Endothelial cell of umbilical vein (primary cell): Measurements from ENCODE around the gene EVX2. TPM values are rescaled to one million over a fixed set of nuclear protein-coding genes. Genes with fewer than 3 reads are reported as not detected.

Experiments
- BruUV-seq: library from RNA; stranded (reverse); fragments of 400-500 nt; replicated peaks from 2 replicates; lab custom pipeline; 2021; lab: Mats Ljungman, UMichigan
- CTCF ChIA-PET: fragments of 300-600, 350-600 bp; sonication (Branson Sonifier 250); formaldehyde crosslinking; loops from one replicate; lab custom pipeline; 2021; ENCODE audit warnings: antibody characterized with exemption, inconsistent platforms; lab: Charles Lee
- POLR2A ChIA-PET: fragments of 300-600, 350-600 bp; sonication (Branson Sonifier 250); formaldehyde crosslinking; loops from one replicate; lab custom pipeline; 2021; ENCODE audit warnings: antibody characterized with exemption, inconsistent platforms; lab: Charles Lee
- DNase-seq: peaks from one replicate; pipeline ENCODE4 v3.0.0-alpha.2; 2011; ENCODE audit warnings: low read depth, low spot score
- FAIRE-seq: peaks from 2 replicates; lab custom pipeline; 2011; peaks lifted over from hg19 to GRCh38; lab: Jason Lieb, UNC
- H2AFZ ChIP-seq: 2 replicates; pipeline ENCODE4 v1.6.0; 2012; ENCODE audit warnings: low read depth, low read length, control low read depth, inconsistent platforms
- H3K27ac ChIP-seq: 2 replicates; pipeline ENCODE4 v1.5.1; 2011; ENCODE audit warnings: low read depth, mild to moderate bottlenecking, control low read depth, low read length, moderate library complexity; ENCODE audit not compliant: insufficient read depth
- H3K27me3 ChIP-seq, 2 experiments: 2 replicates each; pipeline versions ENCODE4 v1.6.0 to v1.6.1; 2011; ENCODE audit warnings: low read length in 2 of 2, mixed read lengths in 1 of 2; ENCODE audit not compliant: control insufficient read depth in 2 of 2, insufficient read depth in 2 of 2
- H3K36me3 ChIP-seq, 2 experiments: 2 replicates in 1 of 2; 3 replicates in 1 of 2; pipeline ENCODE4 v1.5.1; 2011; ENCODE audit warnings: low read length in 2 of 2, mild to moderate bottlenecking in 1 of 2, moderate library complexity in 1 of 2; ENCODE audit not compliant: control insufficient read depth in 2 of 2, insufficient read depth in 2 of 2; ENCODE audit errors: extremely low read depth in 1 of 2
- H3K4me1 ChIP-seq: 3 replicates; pipeline ENCODE4 v1.5.1; 2011; ENCODE audit warnings: mild to moderate bottlenecking, low read length; ENCODE audit not compliant: control insufficient read depth, insufficient read depth; ENCODE audit errors: extremely low read depth
- H3K4me2 ChIP-seq: 2 replicates; pipeline ENCODE4 v1.6.1; 2011; ENCODE audit warnings: low read length, control low read depth, mixed read lengths; ENCODE audit not compliant: insufficient read depth
- H3K4me3 ChIP-seq, 3 experiments: fragments of 200-600 bp in 1 of 3; sonication (generic), shearing (Covaris generic) in 1 of 3; replicated peaks in 1 of 3; 2 replicates each; pipeline ENCODE4 v1.5.1; 2011 to 2016; ENCODE audit warnings: control low read depth in 3 of 3, low read length in 3 of 3, mild to moderate bottlenecking in 2 of 3, inconsistent platforms in 1 of 3, low read depth in 1 of 3, moderate library complexity in 1 of 3; ENCODE audit not compliant: insufficient read depth in 1 of 3
- H3K79me2 ChIP-seq: 2 replicates; pipeline ENCODE4 v1.6.0; 2012; ENCODE audit warnings: low read length, inconsistent platforms; ENCODE audit not compliant: control insufficient read depth, insufficient read depth
- H3K9ac ChIP-seq: replicated peaks from 2 replicates; pipeline ENCODE3; 2011; ENCODE audit warnings: low read length, control low read depth; ENCODE audit not compliant: insufficient read depth; ENCODE audit errors: extremely low read depth
- H3K9me1 ChIP-seq: replicated peaks from 3 replicates; pipeline ENCODE4 v1.6.0; 2011; ENCODE audit warnings: mild to moderate bottlenecking, low read length; ENCODE audit not compliant: control insufficient read depth, insufficient read depth; ENCODE audit errors: extremely low read depth
- H3K9me3 ChIP-seq: replicated peaks from 2 replicates; pipeline ENCODE4 v1.5.1; 2012; ENCODE audit warnings: low read length, inconsistent platforms; ENCODE audit not compliant: control insufficient read depth, insufficient read depth
- H4K20me1 ChIP-seq: replicated peaks from 2 replicates; pipeline ENCODE3; 2011; ENCODE audit warnings: mild to moderate bottlenecking, low read length; ENCODE audit not compliant: control insufficient read depth, insufficient read depth; ENCODE audit errors: extremely low read depth
- EZH2 ChIP-seq: IDR thresholded peaks from 2 replicates; pipeline ENCODE4 v1.6.1; 2012; ENCODE audit warnings: borderline replicate concordance, low read depth, mild to moderate bottlenecking, moderate library complexity, low read length, inconsistent platforms; ENCODE audit not compliant: severe bottlenecking
- FOS ChIP-seq: IDR thresholded peaks from 2 replicates; pipeline ENCODE4 v1.6.1; 2011; ENCODE audit warnings: mild to moderate bottlenecking, low read length, moderate library complexity, borderline replicate concordance; ENCODE audit not compliant: insufficient read depth
- GATA2 ChIP-seq: IDR thresholded peaks from 2 replicates; pipeline ENCODE4 v1.7.0; 2011; ENCODE audit warnings: low read depth, mild to moderate bottlenecking, moderate library complexity, mixed read lengths, low read length; ENCODE audit not compliant: insufficient read length, insufficient read depth
- JUN ChIP-seq: IDR thresholded peaks from 2 replicates; pipeline ENCODE4 v1.6.1; 2011; ENCODE audit warnings: borderline replicate concordance, low read depth; ENCODE audit not compliant: insufficient read length, insufficient read depth
- MAX ChIP-seq: IDR thresholded peaks from 2 replicates; pipeline ENCODE4 v1.6.1; 2011; ENCODE audit not compliant: insufficient read depth, insufficient read length
- MYC ChIP-seq: IDR thresholded peaks from one replicate; pipeline ENCODE4 v1.6.1; 2011; ENCODE audit warnings: mild to moderate bottlenecking, low read depth, low read length
- POLR2A ChIP-seq: IDR thresholded peaks from 2 replicates; pipeline ENCODE4 v1.6.1; 2012; ENCODE audit warnings: low read depth, mild to moderate bottlenecking, control low read depth, low read length
- POLR2AphosphoS5 ChIP-seq: IDR thresholded peaks from 2 replicates; pipeline ENCODE4 v1.6.1; 2012; ENCODE audit warnings: low read depth, mild to moderate bottlenecking, control low read depth, low read length, moderate library complexity; ENCODE audit not compliant: insufficient read depth
- dilution Hi-C: fragments of 300-500 bp; cut with MboI; formaldehyde crosslinking; loops from one replicate; pipeline ENCODE4 v1.15.0; 2019; ENCODE audit warnings: low sequenced_read_pairs; ENCODE audit not compliant: extremely low pct_ligation_motif_present
- intact Hi-C: fragments of 100-400 bp; cut with micrococcal nuclease; formaldehyde crosslinking; loops from one replicate; pipeline ENCODE4 v1.10.0; 2022
- polyA plus RNA-seq, 4 experiments: library from polyadenylated mRNA; depleted of rRNA in 3 of 4; stranded (reverse) in 3 of 4; unstranded in 1 of 4; fragments of >200 nt; gene quantifications; 2 replicates each; pipeline versions ENCODE4 v1.2.1 to v1.2.3, GENCODE V29; 2011 to 2012; ENCODE audit warnings: missing spikeins in 1 of 4
- total RNA-seq: library from RNA; stranded (reverse); gene quantifications from 2 replicates; pipeline ENCODE4 v1.2.3, GENCODE V29; 2021
- TF ChIP-seq, protein P1 (sequence below), 2 donors: IDR thresholded peaks; 1 replicate in 1 of 2; 2 replicates in 1 of 2; pipeline ENCODE4 v1.5.1; 2011; ENCODE audit warnings: low read length in 2 of 2, mild to moderate bottlenecking in 2 of 2, moderate library complexity in 2 of 2, control low read depth in 1 of 2, inconsistent platforms in 1 of 2, low read depth in 1 of 2; ENCODE audit not compliant: insufficient read depth in 1 of 2; ENCODE audit errors: extremely low read depth in 1 of 2

The EVX2 gene
- total and polyA plus RNA-seq, 2 donors (not counting 3 experiments of a cell fraction or from before 2014, with no cell fraction given) = not detected

- Histone ChIP-seq H4K20me1 (no peaks in the 10 kb centered on the region), H3K27ac (no peak overlapping the region), H3K4me1 (peaks cover 15% of the 10 kb centered on the region), H3K4me2 (no peak overlapping the region), H3K27me3 (peaks cover 55 to 70% of the 10 kb centered on the region in 2 experiments), H3K9me3 (no peaks in the 10 kb centered on the region), H3K36me3 (no peaks in the 10 kb centered on the region), H3K4me3 (no peak overlapping the region), H3K9me1 (no peaks in the 10 kb centered on the region), H2AFZ (no peak overlapping the region), H3K79me2 (no peaks in the 10 kb centered on the region), H3K9ac (no peak overlapping the region)
- ChIA-PET CTCF (interaction anchor here (1.4 to 4.7 kb wide), 6 partner anchors 9 to 1044 kb away, joined by 3 to 28 read pairs (median 8); no protein-coding TSS in a partner anchor), POLR2A (interaction anchor here (0.7 kb wide), 2 partner anchors 516 to 952 kb away, joined by 3 read pairs; partner anchors contain the start of gene ATF2)
- dilution Hi-C loops = no loop called here
- FAIRE-seq = no peak
- TF ChIP-seq POLR2AphosphoS5 (no peak), FOS (no peak), JUN (no peak), GATA2 (no peak), MYC (no peak), POLR2A (no peak), MAX (no peak), EZH2 (no peak)
- TF ChIP-seq, protein P1, sequence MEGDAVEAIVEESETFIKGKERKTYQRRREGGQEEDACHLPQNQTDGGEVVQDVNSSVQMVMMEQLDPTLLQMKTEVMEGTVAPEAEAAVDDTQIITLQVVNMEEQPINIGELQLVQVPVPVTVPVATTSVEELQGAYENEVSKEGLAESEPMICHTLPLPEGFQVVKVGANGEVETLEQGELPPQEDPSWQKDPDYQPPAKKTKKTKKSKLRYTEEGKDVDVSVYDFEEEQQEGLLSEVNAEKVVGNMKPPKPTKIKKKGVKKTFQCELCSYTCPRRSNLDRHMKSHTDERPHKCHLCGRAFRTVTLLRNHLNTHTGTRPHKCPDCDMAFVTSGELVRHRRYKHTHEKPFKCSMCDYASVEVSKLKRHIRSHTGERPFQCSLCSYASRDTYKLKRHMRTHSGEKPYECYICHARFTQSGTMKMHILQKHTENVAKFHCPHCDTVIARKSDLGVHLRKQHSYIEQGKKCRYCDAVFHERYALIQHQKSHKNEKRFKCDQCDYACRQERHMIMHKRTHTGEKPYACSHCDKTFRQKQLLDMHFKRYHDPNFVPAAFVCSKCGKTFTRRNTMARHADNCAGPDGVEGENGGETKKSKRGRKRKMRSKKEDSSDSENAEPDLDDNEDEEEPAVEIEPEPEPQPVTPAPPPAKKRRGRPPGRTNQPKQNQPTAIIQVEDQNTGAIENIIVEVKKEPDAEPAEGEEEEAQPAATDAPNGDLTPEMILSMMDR (IDR thresholded peaks at IDR 0.05; ENCODE audit: extremely low read depth in 1 of 2, insufficient read depth in 1 of 2, low read depth in 1 of 2, low read length in 2 of 2) = no peak
- no peak for DNase-seq
- intact Hi-C loops = no loop called here
- no TSS peak for BruUV-seq
These were observed 36.8 kb upstream of the EVX2 start for GRCh38 chr2:176120364-176121189.
